ENCODE results near the gene TAS2R1. TPM values are rescaled to one million over a fixed set of nuclear protein-coding genes. Genes with fewer than 3 reads are reported as not detected.
A peak's percentile ranks its signal among the peaks of the same experiment; 100 is the strongest.

The TAS2R1 gene
- total RNA-seq, 1 donor from 2014 or later, result not detected

GRCh38 chr5:9617739-9618504 is 12.2 kb downstream of the TAS2R1 start:
- H3K4me3 Mint-ChIP-seq (ENCODE audit: unreplicated experiment), result no peak overlapping the region
- Histone ChIP-seq H3K4me2 (ENCODE audit: low read length) (no peak overlapping the region), H3K36me3 (ENCODE audit: insufficient read depth, low read length) (no peaks in the 10 kb centered on the region), H3K27me3 (ENCODE audit: insufficient read depth, low read length) (no peaks in the 10 kb centered on the region), H3K4me1 (ENCODE audit: insufficient read depth, low read length) (peaks cover 17% of the 10 kb centered on the region), H4K20me1 (ENCODE audit: insufficient read depth, low read length) (no peaks in the 10 kb centered on the region), H3K27ac (ENCODE audit: low read depth, low read length) (no peak overlapping the region), H3K4me3 (ENCODE audit: insufficient read depth, low read depth, low read length) (no peak overlapping the region), H3K79me2 (ENCODE audit: insufficient read depth, low read length) (no peaks in the 10 kb centered on the region), H3K9ac (ENCODE audit: low read length) (no peak overlapping the region), H3K9me3 (ENCODE audit: insufficient read depth, low read depth, low read length) (no peaks in the 10 kb centered on the region), H2AFZ (ENCODE audit: low read depth, low read length) (peak overlapping the region; percentile 9)
- peaks cover 16% of the 10 kb centered on the region for H3K4me1 Mint-ChIP-seq (ENCODE audit: low read depth, unreplicated experiment)
- peaks cover 4% of the 10 kb centered on the region for H3K27me3 Mint-ChIP-seq (ENCODE audit: low read depth, unreplicated experiment)
- FAIRE-seq (no peak), DNase-seq (ENCODE audit: low read depth) (no peak)
- no peaks in the 10 kb centered on the region for H3K9me3 Mint-ChIP-seq (ENCODE audit: unreplicated experiment)
- no peak for TF ChIP-seq EZH2 (IDR thresholded peaks at IDR 0.05; ENCODE audit: insufficient read depth, low read length)
- TF ChIP-seq, protein P1, sequence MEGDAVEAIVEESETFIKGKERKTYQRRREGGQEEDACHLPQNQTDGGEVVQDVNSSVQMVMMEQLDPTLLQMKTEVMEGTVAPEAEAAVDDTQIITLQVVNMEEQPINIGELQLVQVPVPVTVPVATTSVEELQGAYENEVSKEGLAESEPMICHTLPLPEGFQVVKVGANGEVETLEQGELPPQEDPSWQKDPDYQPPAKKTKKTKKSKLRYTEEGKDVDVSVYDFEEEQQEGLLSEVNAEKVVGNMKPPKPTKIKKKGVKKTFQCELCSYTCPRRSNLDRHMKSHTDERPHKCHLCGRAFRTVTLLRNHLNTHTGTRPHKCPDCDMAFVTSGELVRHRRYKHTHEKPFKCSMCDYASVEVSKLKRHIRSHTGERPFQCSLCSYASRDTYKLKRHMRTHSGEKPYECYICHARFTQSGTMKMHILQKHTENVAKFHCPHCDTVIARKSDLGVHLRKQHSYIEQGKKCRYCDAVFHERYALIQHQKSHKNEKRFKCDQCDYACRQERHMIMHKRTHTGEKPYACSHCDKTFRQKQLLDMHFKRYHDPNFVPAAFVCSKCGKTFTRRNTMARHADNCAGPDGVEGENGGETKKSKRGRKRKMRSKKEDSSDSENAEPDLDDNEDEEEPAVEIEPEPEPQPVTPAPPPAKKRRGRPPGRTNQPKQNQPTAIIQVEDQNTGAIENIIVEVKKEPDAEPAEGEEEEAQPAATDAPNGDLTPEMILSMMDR (IDR thresholded peaks at IDR 0.05; ENCODE audit: insufficient read depth, low read depth, low read length), result no peak
- no peak overlapping the region for H3K27ac Mint-ChIP-seq (ENCODE audit: unreplicated experiment)
- no peaks in the 10 kb centered on the region for H3K36me3 Mint-ChIP-seq (ENCODE audit: low read depth, unreplicated experiment)

GRCh38 chr5:9617221-9617620 is 12.9 kb downstream of the TAS2R1 start:
- Mint-ChIP-seq H3K36me3 (ENCODE audit: low read depth, unreplicated experiment) (no peaks in the 10 kb centered on the region), H3K4me3 (ENCODE audit: unreplicated experiment) (no peak overlapping the region), H3K27ac (ENCODE audit: unreplicated experiment) (no peak overlapping the region), H3K9me3 (ENCODE audit: unreplicated experiment) (no peaks in the 10 kb centered on the region), H3K27me3 (ENCODE audit: low read depth, unreplicated experiment) (peaks cover 4% of the 10 kb centered on the region), H3K4me1 (ENCODE audit: low read depth, unreplicated experiment) (peaks cover 11% of the 10 kb centered on the region)
- no peak for TF ChIP-seq EZH2 (IDR thresholded peaks at IDR 0.05; ENCODE audit: insufficient read depth, low read length)
- TF ChIP-seq, protein P1 (IDR thresholded peaks at IDR 0.05; ENCODE audit: insufficient read depth, low read depth, low read length), result no peak
- no peak overlapping the region for H3K4me2 ChIP-seq (ENCODE audit: low read length)
- H3K36me3 ChIP-seq (ENCODE audit: insufficient read depth, low read length), result no peaks in the 10 kb centered on the region
- H3K27me3 ChIP-seq (ENCODE audit: insufficient read depth, low read length), result no peaks in the 10 kb centered on the region
- no peak overlapping the region for H3K4me3 ChIP-seq (ENCODE audit: insufficient read depth, low read depth, low read length)
- no peak overlapping the region for H3K27ac ChIP-seq (ENCODE audit: low read depth, low read length)
- FAIRE-seq (no peak), DNase-seq (ENCODE audit: low read depth) (no peak)
- no peak overlapping the region for H2AFZ ChIP-seq (ENCODE audit: low read depth, low read length)
- H3K9me3 ChIP-seq (ENCODE audit: insufficient read depth, low read depth, low read length), result no peaks in the 10 kb centered on the region
- H3K4me1 ChIP-seq (ENCODE audit: insufficient read depth, low read length), result peaks cover 10% of the 10 kb centered on the region
- no peak overlapping the region for H3K9ac ChIP-seq (ENCODE audit: low read length)
- no peaks in the 10 kb centered on the region for H4K20me1 ChIP-seq (ENCODE audit: insufficient read depth, low read length)
- H3K79me2 ChIP-seq (ENCODE audit: insufficient read depth, low read length), result no peaks in the 10 kb centered on the region

DNA sequence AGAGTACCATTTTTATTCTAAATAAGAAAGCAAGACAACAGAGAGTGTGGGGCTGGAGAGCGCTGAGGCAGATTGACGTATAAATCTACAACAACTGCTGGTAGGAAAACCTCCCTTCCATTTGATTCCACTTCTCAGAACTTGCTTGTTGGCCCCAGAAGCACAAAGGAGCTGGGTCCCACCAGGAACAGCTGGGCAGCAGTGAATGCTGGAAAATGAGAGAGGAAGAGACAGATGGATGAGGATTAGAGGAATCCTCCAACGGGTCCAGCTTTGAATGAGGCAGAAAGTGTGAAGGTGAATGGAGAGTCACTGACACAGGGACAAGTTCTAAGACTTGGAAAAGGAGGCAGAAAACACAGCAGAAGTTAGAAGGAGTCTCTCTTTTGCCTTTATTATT is 14.8 kb downstream of the TAS2R1 start:
- Mint-ChIP-seq H3K27ac (ENCODE audit: unreplicated experiment) (no peak overlapping the region), H3K4me1 (ENCODE audit: low read depth, unreplicated experiment) (no peaks in the 10 kb centered on the region), H3K9me3 (ENCODE audit: unreplicated experiment) (peaks cover 4% of the 10 kb centered on the region), H3K4me3 (ENCODE audit: unreplicated experiment) (no peak overlapping the region), H3K36me3 (ENCODE audit: low read depth, unreplicated experiment) (no peaks in the 10 kb centered on the region), H3K27me3 (ENCODE audit: low read depth, unreplicated experiment) (peaks cover 4% of the 10 kb centered on the region)
- Histone ChIP-seq H4K20me1 (ENCODE audit: insufficient read depth, low read length) (no peaks in the 10 kb centered on the region), H3K4me2 (ENCODE audit: low read length) (no peak overlapping the region), H3K36me3 (ENCODE audit: insufficient read depth, low read length) (no peaks in the 10 kb centered on the region), H3K4me3 (ENCODE audit: insufficient read depth, low read depth, low read length) (no peak overlapping the region), H3K9ac (ENCODE audit: low read length) (no peak overlapping the region), H3K9me3 (ENCODE audit: insufficient read depth, low read depth, low read length) (no peaks in the 10 kb centered on the region), H3K27me3 (ENCODE audit: insufficient read depth, low read length) (no peaks in the 10 kb centered on the region), H2AFZ (ENCODE audit: low read depth, low read length) (no peak overlapping the region), H3K4me1 (ENCODE audit: insufficient read depth, low read length) (no peaks in the 10 kb centered on the region), H3K27ac (ENCODE audit: low read depth, low read length) (no peak overlapping the region), H3K79me2 (ENCODE audit: insufficient read depth, low read length) (no peaks in the 10 kb centered on the region)
- FAIRE-seq (no peak), DNase-seq (ENCODE audit: low read depth) (no peak)
- no peak for TF ChIP-seq EZH2 (IDR thresholded peaks at IDR 0.05; ENCODE audit: insufficient read depth, low read length)
- TF ChIP-seq, protein P1 (IDR thresholded peaks at IDR 0.05; ENCODE audit: insufficient read depth, low read depth, low read length), result no peak
